Measurements from ENCODE around the gene MAP4K2.

DNA sequence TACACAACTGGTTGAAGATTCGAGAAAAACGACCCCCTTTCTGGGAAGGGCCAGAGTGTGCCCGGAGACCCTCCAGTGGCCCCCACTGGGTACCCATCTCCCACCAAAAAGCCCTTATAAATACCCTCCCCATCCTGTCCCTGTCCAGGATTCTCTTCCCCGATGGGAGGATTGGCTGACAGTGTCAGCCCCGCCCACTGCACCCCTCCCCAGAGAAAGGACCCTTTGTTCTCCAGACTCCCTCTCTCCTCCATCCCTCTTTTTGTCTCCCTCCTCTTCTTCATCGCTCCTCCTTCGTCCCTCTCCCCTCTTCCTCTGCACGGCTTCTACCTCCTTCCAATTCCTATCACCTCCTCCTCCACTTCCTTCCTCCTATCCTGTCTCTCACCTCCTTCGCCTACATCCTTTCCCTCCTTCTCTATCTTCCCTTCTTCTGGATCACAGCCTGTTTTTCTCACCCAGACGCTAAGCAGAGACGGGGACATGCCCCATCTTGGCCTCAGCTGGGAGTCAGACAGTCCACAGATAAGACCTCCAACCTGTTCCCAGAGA is 20.6 kb upstream of the MAP4K2 start:
- TF ChIP-seq, protein P1, sequence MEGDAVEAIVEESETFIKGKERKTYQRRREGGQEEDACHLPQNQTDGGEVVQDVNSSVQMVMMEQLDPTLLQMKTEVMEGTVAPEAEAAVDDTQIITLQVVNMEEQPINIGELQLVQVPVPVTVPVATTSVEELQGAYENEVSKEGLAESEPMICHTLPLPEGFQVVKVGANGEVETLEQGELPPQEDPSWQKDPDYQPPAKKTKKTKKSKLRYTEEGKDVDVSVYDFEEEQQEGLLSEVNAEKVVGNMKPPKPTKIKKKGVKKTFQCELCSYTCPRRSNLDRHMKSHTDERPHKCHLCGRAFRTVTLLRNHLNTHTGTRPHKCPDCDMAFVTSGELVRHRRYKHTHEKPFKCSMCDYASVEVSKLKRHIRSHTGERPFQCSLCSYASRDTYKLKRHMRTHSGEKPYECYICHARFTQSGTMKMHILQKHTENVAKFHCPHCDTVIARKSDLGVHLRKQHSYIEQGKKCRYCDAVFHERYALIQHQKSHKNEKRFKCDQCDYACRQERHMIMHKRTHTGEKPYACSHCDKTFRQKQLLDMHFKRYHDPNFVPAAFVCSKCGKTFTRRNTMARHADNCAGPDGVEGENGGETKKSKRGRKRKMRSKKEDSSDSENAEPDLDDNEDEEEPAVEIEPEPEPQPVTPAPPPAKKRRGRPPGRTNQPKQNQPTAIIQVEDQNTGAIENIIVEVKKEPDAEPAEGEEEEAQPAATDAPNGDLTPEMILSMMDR (IDR thresholded peaks at IDR 0.05), result no peak
- TF ChIP-seq POLR2A (IDR thresholded peaks at IDR 0.05), result no peak

Measured in uterus (tissue), 2 donors.